HG02623 (cell line): ENCODE measurements around the gene GALNT18.

ENCODE experiments used
- ATAC-seq: cut with Tn5 transposase; IDR thresholded peaks from one replicate; pipeline ENCODE4 v1.9.1; 2021; ENCODE audit warnings: moderate library complexity; ENCODE audit not compliant: unreplicated experiment

Gene GALNT18

GRCh38 chr11:11251394-11251970, 370.3 kb downstream of the GALNT18 start:
- no peak for ATAC-seq

- no peak for ATAC-seq
Measured at GRCh38 chr11:11250470-11250869, 371.3 kb downstream of the GALNT18 start.

- ATAC-seq = no peak
Measured at GRCh38 chr11:11247576-11247975, 374.2 kb downstream of the GALNT18 start.

- no peak for ATAC-seq
Measured at GRCh38 chr11:11247086-11247485, 374.7 kb downstream of the GALNT18 start.

GRCh38 chr11:11246166-11246565, 375.6 kb downstream of the GALNT18 start:
- no peak for ATAC-seq

- no peak for ATAC-seq
Measured at GRCh38 chr11:11245453-11245852, 376.4 kb downstream of the GALNT18 start.

- ATAC-seq = no peak
Measured at GRCh38 chr11:11244470-11245080, 377.2 kb downstream of the GALNT18 start.

- ATAC-seq = no peak
Measured at GRCh38 chr11:11243590-11244469, 378.0 kb downstream of the GALNT18 start.

GRCh38 chr11:11243209-11243589, 378.6 kb downstream of the GALNT18 start:
- no peak for ATAC-seq

GRCh38 chr11:11241284-11241683, 380.5 kb downstream of the GALNT18 start:
- no peak for ATAC-seq

GRCh38 chr11:11239959-11240358, 381.8 kb downstream of the GALNT18 start:
- ATAC-seq = no peak

- no peak for ATAC-seq
Measured at GRCh38 chr11:11237070-11237832, 384.6 kb downstream of the GALNT18 start.

GRCh38 chr11:11236498-11237059, 385.2 kb downstream of the GALNT18 start:
- no peak for ATAC-seq

- ATAC-seq = no peak
Measured at GRCh38 chr11:11231763-11232162, 390.0 kb downstream of the GALNT18 start.

GRCh38 chr11:11230802-11231562, 390.8 kb downstream of the GALNT18 start:
- ATAC-seq = no peak

GRCh38 chr11:11230087-11230486, 391.7 kb downstream of the GALNT18 start:
- ATAC-seq = no peak

- no peak for ATAC-seq
Measured at GRCh38 chr11:11229647-11230046, 392.2 kb downstream of the GALNT18 start.

GRCh38 chr11:11227296-11228085, 394.3 kb downstream of the GALNT18 start:
- no peak for ATAC-seq
